Measurements from ENCODE around the gene C1orf115.
A peak's percentile ranks its signal among the peaks of the same experiment; 100 is the strongest.
"Not testable (repeated sequence)": the region's sequence is repeated elsewhere in the genome, so short reads cannot be mapped to it uniquely, and the experiment has no call there.

C1orf115 gene, protein sequence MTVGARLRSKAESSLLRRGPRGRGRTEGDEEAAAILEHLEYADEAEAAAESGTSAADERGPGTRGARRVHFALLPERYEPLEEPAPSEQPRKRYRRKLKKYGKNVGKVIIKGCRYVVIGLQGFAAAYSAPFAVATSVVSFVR

GRCh38 chr1:220690140-220691052 is at the start of gene C1orf115:
Gene C1orf115 (plus strand): TSS chr1:220690363. CDS start chr1:220690403, 40 bp downstream.
- peak; percentile 85 for DNase-seq (ENCODE audit: low spot score)

- no peak for DNase-seq (ENCODE audit: low spot score)
Observed at GRCh38 chr1:220642285-220642684, 47.9 kb upstream of the C1orf115 start.

- no peak for DNase-seq (ENCODE audit: low spot score)
Observed at GRCh38 chr1:220652995-220653394, 37.2 kb upstream of the C1orf115 start.

DNA sequence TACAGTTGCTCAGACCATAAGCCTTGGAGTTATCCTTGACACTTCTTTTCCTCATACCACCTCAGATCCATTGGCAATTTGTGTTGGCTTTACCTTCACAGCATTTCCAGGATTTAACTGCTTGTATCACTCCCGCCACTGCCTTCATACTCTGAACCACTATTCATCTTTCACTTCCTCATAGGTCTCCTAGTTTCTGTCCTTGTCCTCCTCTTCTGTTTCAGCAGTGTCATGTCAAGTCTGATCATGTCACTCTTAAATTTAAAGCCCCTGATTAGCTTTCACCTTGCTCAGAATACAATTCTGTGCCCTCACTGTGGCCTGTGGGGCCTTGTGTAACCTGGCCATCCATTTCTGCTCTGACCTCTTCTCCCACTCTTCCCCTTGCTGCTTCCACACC is 34.7 kb upstream of the C1orf115 start:
- DNase-seq (ENCODE audit: low spot score): no peak

DNA sequence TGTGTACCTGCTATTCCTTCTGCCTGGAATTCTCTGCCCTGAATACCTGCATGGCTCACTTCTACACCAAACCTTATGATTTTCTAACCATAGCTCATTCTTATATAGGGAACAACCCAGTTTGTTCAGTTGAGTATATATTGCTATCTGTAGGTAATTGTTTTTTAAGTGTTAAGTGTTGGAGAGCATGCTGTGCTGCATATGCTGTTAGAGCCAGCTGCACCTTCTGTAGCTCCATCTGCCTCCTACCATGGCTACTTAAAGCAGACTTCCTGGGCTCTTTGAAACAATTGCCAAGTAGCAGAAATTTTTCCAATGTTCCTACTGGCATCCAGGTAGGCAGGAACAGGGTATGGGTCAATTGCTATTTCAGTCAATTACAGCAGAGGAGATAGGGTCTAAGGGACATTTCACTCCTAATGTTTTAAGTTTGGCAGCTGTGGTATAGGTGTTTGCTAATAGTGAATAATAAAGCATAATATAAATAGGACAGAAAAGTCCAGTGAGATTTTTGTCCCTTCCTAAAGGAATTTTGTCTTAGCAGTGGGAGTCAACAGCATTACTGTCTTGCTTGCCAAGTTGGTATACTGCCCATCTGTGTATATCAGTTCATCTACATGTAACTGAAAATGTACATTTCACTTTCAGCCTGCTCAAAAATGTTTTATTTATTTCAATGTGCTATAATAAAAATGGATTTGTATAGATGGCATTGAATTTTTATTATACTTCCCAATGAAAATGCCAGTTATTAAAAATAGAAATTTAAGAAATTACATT is 34.0 kb upstream of the C1orf115 start:
- no peak for DNase-seq (ENCODE audit: low spot score)

DNA sequence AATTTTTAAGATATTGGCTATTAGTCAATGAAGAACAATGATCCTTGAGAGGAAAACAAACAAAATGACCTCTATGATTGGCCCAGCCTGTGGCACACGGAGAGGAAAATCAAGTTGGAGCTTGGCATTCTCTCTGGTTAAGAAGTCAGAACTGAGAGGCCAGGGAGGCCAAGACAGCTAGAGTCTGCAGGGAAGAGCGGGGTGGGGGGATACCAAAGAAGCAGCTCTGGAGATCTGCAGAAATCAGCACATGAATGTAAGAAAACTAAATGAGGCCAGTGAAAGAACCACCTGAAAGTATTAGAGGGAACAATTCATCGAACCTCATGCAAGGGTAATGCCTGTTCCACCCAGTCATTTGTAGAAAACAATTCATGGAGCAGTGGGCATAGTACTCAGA is 23.8 kb upstream of the C1orf115 start:
- DNase-seq (ENCODE audit: low spot score): no peak

- DNase-seq (ENCODE audit: low spot score): peak; percentile 61
Observed at GRCh38 chr1:220669005-220669404, 21.2 kb upstream of the C1orf115 start.

DNA sequence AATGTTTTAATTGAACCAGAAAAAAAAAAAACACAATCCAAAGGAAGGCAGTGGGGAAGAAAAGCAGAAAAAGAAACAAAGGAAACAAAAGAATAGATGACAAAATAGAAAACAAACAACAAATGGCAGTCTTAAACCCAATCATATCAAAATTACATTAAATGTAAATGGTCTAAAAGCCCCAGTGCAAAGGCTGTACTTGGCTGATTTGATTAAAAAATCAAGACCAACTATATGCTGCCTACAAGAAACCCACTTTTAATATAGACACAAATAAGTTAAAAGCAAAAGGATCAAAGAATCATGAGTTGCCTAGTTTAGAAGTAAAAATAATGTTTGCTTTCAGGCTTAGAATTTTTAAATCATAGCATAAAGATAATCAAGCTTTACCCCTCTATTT is 19.8 kb upstream of the C1orf115 start:
- DNase-seq (ENCODE audit: low spot score): no peak

GRCh38 chr1:220673921-220674320 is 16.2 kb upstream of the C1orf115 start:
- DNase-seq (ENCODE audit: low spot score): no peak

GRCh38 chr1:220677251-220677650 is 12.9 kb upstream of the C1orf115 start:
- DNase-seq (ENCODE audit: low spot score): no peak

DNA sequence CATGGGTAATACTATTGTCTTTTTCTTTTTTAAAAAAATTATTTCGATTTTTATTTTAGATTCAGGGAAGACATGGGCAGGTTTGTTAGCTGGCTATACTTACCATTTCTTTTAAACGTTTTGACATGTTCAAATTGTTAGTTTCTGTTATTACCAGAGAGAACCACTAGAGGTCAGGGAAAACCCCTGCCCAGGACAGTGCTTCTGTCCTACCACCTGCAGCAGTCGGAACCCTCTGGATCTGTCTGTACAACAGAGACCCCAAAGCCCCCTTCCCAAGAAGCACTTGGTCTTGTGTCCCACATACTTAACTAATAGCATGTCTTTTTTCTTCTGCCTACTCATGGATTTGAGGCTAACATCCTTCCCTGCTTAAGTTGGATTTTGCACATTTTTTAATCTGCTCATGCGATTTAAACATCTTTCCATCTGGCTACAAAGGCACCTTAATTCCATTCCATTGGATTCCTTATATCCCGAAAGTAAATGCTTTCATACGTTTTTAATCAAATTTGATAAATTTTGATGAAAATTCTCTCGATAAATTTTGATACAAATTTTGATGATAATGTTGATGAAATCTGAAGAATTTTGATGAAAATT is 10.0 kb upstream of the C1orf115 start:
- peak; percentile 45 for DNase-seq (ENCODE audit: low spot score)

- no peak for DNase-seq (ENCODE audit: low spot score)
Observed at GRCh38 chr1:220681220-220681880, 8.8 kb upstream of the C1orf115 start.

DNA sequence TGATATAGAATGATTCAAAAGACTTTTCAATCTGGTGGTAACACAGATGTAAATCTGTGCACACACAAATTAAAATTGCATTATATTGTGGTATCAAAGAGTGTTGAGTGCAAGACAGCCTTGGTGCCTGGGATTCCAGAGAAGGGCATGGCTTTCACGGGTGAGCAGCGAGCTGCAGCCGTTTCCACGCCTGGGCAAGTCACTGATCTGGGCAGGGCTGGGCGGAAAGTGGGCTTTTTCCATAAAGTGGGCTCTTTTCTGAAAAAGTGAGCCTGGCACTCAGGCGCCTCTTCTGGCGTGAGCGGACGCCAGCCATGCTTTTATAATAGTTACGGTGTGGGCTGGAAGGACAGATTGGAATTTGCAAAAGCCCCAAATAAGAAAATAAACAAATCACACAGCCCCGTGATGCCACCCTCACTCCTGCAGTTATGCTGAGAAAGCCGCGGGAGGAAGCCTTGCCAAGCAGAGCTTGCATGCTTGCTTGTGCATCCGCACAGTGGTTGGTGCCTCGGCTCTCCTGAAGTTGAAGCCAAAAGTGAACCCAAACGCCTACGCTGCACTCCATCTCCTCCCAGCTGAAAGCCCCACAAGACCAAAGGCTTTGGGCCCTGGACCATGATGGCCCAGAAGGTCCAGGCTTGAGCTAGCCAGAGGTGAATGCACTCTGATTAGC is 7.1 kb upstream of the C1orf115 start:
- peak; percentile 24 for DNase-seq (ENCODE audit: low spot score)

DNA sequence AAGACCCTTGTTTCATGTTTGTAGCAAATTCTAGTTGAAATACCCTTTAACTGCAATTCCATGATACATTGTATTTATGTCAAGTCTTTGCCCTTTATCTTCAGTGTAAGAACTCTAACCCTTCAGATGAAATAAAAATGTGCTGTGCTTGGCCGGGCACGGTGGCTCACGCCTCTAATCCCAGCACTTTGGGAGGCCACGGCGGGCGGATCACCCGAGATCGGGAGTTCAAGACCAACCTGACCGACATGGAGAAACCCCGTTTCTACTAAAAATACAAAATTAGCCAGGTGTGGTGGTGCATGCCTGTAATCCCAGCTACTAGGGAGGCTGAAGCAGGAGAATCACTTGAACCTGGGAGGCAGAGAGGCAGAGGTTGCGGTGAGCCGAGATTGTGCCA is 6.4 kb upstream of the C1orf115 start:
- DNase-seq (ENCODE audit: low spot score): not testable (repeated sequence)

DNA sequence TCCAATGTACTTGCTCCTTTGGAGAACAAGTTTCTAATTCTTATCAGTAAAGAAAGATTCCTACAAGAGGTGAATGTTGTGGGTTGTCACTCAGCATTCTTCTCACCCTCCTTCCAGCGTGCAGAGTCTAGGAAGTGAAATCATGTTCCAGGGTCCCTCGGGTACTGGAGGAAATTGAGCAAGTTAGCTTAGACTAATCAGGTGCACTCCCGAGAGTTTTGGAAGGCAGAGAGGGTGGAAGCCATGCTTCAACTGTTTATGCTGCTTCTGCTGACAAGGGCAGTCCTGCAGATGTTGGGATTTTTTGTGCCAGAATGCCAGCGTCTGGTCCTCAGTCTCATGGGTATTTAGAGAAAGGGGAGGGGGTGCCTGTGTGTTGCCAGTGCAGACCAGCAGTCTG is 5.3 kb upstream of the C1orf115 start:
- no peak for DNase-seq (ENCODE audit: low spot score)

GRCh38 chr1:220685879-220686278 is 4.3 kb upstream of the C1orf115 start:
- peak; percentile 18 for DNase-seq (ENCODE audit: low spot score)

GRCh38 chr1:220687809-220688208 is 2.4 kb upstream of the C1orf115 start:
- no peak for DNase-seq (ENCODE audit: low spot score)

DNA sequence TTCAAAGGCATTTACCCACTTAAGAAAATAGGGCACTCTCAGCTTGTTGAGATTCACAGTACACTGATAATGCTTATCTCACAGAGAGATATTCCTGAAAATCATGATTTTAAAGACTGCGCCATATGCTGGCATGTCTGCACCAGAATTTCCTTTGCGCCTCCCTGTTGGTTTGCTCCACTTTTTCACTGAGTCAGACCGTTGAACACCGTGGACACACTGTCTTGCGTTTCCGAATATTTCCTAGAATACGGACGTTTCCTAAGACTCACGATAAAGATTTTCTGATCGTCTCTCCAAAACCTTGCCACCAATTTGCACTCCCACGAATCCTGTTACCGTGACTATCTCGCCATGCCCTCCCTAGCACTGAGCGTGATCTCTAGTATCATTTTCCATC is 497 bp upstream of the C1orf115 start:
- DNase-seq (ENCODE audit: low spot score): no peak

DNA sequence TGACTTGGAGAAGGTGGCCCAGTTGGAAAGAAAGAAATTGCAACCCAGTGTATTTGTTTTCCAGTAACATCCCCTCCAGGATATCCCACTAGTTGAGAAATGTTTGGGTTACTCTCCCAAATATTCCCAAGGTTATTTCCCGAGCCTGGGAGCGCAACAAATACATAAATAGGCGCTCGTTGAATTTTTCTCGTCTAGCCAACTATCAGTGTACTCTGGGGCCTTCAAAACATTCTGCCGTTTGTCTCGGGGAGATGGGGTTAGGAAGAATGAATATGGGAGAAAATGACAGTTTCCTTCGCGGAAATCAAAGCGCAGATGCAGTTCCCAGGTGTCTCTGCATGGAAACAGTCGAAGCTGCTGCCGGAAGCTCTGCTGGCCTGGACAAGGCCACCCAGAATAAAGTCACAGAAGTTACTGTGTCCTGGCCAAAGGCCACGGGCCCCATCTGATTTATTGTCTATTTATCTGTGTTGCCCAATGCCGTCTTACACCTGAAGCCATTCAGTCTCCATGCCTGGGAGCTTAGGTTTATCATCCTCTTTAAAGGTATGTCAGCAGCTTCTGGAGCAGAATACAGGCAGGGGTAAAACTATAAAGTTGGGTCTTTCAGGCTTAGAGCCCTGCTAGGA is 1.0 kb downstream of the C1orf115 start:
- peak; percentile 2 for DNase-seq (ENCODE audit: low spot score)

- no peak for DNase-seq (ENCODE audit: low spot score)
Observed at GRCh38 chr1:220692436-220693228, 2.5 kb downstream of the C1orf115 start.

Data from kidney tubule cell (primary cell).